ENCODE data around the gene ZNF165.
"Not testable (repeated sequence)": the region's sequence is repeated elsewhere in the genome, so short reads cannot be mapped to it uniquely, and the experiment has no call there.

The ZNF165 gene

GRCh38 chr6:28078836-28079235 is 1.5 kb upstream of the ZNF165 start:
- no peaks in the 10 kb centered on the region for H3K9me3 ChIP-seq
- no peaks in the 10 kb centered on the region for H3K4me1 ChIP-seq
- no peak overlapping the region for H3K4me3 ChIP-seq (ENCODE audit: low read depth, low read length)
- H3K36me3 ChIP-seq = no peaks in the 10 kb centered on the region
- H3K27me3 ChIP-seq = peaks cover under 1% of the 10 kb centered on the region; the same call in 1 of the 2 replicates
- no peak for DNase-seq
- no peak for TF ChIP-seq CTCF (IDR thresholded peaks at IDR 0.05; ENCODE audit: low read depth, low read length)

DNA sequence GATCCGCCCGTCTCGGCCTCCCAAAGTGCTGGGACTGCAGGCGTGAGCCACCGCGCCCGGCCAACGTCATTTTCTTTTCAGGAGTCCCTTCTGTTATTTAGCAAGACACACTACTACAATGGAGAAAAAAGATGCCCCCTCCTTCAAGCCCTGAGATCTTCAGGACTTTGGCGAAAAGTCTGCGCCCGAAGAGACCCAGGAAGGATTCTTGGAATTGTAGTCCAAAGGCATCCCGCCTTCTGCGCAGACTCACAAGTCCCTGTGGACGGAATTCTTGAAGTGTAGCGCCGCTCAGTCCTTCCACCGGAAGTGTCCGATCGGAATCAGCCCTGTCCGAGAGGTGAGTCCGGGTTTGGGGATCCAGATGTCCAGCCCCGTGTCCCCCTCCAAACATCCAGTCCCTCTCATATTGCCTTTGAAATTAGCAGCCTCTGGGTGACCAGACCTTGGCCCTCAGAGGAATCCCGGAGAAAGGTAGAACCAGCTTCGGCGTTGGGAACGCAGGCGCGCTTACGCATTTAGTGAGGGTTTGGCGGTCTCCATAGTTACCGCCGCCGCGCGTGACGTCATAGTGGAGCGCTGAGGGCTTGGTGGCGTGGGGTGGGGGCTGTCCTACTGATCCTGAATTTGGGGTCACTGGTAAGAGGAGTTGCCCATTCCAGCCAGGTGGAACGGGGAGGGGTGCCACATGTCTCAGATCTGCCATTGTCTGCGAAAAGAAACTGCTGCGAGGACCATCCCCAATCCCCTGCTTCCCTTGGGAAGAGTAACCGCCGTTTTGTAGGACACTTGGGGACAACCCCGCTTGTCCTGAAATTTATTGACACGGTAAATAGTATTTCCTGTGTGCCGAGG is 490 bp downstream of the ZNF165 start:
- no peaks in the 10 kb centered on the region for H3K9me3 ChIP-seq
- H3K4me3 ChIP-seq (ENCODE audit: low read depth, low read length) = peak overlapping the region; percentile 99
- peak; percentile 91 for DNase-seq
- no peak for TF ChIP-seq CTCF (IDR thresholded peaks at IDR 0.05; ENCODE audit: low read depth, low read length)
- H3K4me1 ChIP-seq = no peaks in the 10 kb centered on the region
- H3K27me3 ChIP-seq = no peaks in the 10 kb centered on the region
- H3K36me3 ChIP-seq = no peaks in the 10 kb centered on the region

- H3K9me3 ChIP-seq = no peaks in the 10 kb centered on the region
These were observed 1.1 kb downstream of the ZNF165 start for GRCh38 chr6:28081486-28081751.

DNA sequence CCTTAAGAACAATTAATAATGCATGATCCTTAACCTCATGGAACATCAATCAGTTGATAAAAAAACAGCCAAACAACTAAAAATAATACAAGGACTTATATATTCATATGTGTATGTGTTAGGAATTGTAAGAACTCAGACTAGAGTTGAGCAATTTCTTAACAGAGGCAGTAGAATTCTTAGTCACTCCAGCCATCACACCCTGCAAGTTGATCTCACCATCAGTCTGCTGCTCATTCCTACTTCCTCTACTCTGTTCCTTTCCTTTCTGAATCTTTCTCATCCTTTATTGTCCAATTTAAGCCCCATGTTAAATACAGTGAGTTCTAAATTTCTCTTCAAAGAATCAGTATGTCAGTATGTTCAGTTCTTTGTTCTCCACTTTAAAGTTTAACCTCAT is 2.6 kb downstream of the ZNF165 start:
- DNase-seq = no peak
- no peaks in the 10 kb centered on the region for H3K9me3 ChIP-seq
- no peak for TF ChIP-seq CTCF (IDR thresholded peaks at IDR 0.05; ENCODE audit: low read depth, low read length)
- no peaks in the 10 kb centered on the region for H3K27me3 ChIP-seq
- H3K4me1 ChIP-seq = no peaks in the 10 kb centered on the region
- H3K4me3 ChIP-seq (ENCODE audit: low read depth, low read length) = no peak overlapping the region
- H3K36me3 ChIP-seq = no peaks in the 10 kb centered on the region

More at GRCh38 chr6:28081486-28081751, 1.1 kb downstream of the ZNF165 start:
- H3K27me3 ChIP-seq = no peaks in the 10 kb centered on the region
- no peaks in the 10 kb centered on the region for H3K4me1 ChIP-seq
- DNase-seq = no peak
- no peak for TF ChIP-seq CTCF (IDR thresholded peaks at IDR 0.05; ENCODE audit: low read depth, low read length)
- no peaks in the 10 kb centered on the region for H3K36me3 ChIP-seq
- peak overlapping the region; percentile 99 for H3K4me3 ChIP-seq (ENCODE audit: low read depth, low read length)

GRCh38 chr6:28089054-28089453 is 8.7 kb downstream of the ZNF165 start:
- no peak for DNase-seq
- H3K4me1 ChIP-seq = no peaks in the 10 kb centered on the region
- no peak overlapping the region for H3K4me3 ChIP-seq (ENCODE audit: low read depth, low read length)
- H3K36me3 ChIP-seq = no peaks in the 10 kb centered on the region
- H3K27me3 ChIP-seq = no peaks in the 10 kb centered on the region
- H3K9me3 ChIP-seq = no peaks in the 10 kb centered on the region; the same call in 1 of the 2 replicates
- no peak for TF ChIP-seq CTCF (IDR thresholded peaks at IDR 0.05; ENCODE audit: low read depth, low read length)

DNA sequence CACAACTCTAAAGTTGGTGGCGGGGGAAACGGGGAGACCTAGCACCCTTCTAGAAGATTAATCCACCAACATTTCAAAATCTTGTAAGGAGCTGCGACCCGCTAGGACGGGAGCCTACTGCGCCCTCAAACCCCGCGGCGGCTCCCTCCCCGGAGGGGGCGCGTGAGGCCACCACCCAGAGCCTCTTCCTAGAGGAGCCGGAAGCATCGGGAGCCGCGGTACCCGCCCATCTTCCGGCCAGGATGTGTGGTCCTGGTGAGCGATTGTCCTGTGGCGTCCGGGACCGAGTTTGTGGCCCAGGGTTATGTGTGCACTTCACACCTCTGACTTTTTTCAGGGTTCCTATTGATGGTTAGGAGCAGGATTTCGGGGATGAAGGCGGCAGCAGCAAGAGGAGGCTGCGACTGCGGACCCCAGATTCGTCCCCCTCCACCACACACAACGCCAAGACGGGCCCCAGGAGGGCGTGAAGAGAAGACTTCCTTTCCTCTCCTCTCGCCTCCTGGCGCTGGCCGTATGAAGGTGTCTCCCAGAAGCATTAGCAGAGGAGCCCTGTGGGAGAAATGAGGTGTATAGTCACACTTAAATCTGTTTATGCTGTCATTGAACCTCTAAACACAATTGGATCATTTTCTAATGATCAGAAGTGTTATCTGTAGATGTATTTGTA is 10.7 kb downstream of the ZNF165 start:
- DNase-seq = peak; percentile 75
- Histone ChIP-seq H3K4me3 (ENCODE audit: low read depth, low read length) (peak overlapping the region; percentile 79), H3K36me3 (no peaks in the 10 kb centered on the region), H3K27me3 (no peaks in the 10 kb centered on the region), H3K4me1 (no peaks in the 10 kb centered on the region), H3K9me3 (no peaks in the 10 kb centered on the region; the same call in 1 of the 2 replicates)
- peak; percentile 8; the same call in 1 of the 2 replicates for TF ChIP-seq CTCF (IDR thresholded peaks at IDR 0.05; ENCODE audit: low read depth, low read length)

GRCh38 chr6:28102222-28102621 is 21.9 kb downstream of the ZNF165 start:
- not testable (repeated sequence) for DNase-seq; H3K36me3 ChIP-seq; H3K4me1 ChIP-seq; H3K27me3 ChIP-seq; H3K9me3 ChIP-seq; H3K4me3 ChIP-seq (ENCODE audit: low read depth, low read length)

GRCh38 chr6:28102699-28103098 is 22.3 kb downstream of the ZNF165 start:
- not testable (repeated sequence) for H3K36me3 ChIP-seq; DNase-seq; H3K9me3 ChIP-seq; H3K4me3 ChIP-seq (ENCODE audit: low read depth, low read length); H3K27me3 ChIP-seq; H3K4me1 ChIP-seq

All from BE2C (cell line).